Glomerular visceral epithelial cell (primary cell): ENCODE measurements around the gene TRABD.

Experiments used
- DNase-seq: peaks from one replicate; pipeline ENCODE4 v3.0.0-alpha.2; 2016; ENCODE audit errors: extremely low spot score

Gene TRABD

DNA sequence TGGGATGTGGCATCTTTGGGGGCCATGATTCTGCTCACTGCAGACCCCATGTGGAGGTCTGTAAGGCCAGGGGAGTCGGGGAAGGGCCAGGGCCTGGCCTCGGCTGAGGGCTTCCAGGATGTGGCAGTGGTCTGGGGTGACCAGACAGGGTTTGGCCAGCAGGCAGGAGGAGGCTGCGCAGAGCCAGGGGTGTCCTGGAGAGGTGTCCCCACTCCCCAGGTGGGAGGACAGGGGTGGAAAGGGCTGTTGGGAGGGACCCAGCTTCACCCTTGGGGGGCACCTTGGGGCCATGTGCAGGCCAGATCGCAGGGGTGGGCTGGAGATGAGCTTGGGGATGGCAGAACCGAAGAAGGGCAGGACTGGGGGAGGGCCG, 11.7 kb upstream of the TRABD start:
- DNase-seq, result no peak

DNA sequence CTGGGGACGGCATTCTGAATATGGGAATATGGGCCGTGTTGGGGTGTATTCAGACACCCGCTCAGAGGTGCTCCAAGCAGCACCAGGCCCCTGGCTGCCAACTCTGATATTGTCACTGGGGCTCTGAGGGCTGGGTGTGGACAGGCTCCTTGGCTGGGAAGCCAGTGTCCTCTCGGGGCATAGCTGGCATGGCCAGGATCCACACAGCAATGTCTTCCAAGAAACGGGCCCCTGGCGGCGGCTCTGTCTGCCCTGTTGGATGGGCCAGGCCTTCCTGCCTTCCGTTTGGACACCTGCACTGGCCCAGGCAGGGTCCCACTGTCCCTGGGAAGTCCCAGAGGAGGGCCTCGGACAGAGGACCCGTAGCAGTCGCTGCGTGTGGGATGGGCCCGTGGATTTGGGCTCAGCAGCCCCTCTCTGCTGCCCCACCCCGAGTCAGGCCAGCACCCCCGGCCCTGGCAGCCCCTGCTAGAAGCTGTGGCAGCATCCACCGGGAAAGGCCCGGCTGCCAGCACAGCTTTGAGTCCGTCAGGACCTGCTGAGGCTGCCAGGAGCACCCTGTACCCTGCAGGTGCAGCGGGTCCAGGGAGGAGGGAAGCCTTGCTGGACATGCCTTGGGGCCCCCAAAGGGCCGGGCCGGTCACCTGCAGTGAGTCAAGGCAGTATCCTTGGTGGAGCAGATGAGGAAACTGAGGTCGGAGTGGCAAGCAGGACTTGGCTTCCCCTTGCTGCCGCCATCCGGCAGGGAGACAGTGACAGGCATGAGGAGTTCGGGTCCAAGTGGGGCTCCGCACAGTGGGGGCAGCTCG, 11.1 kb upstream of the TRABD start:
- no peak for DNase-seq

DNA sequence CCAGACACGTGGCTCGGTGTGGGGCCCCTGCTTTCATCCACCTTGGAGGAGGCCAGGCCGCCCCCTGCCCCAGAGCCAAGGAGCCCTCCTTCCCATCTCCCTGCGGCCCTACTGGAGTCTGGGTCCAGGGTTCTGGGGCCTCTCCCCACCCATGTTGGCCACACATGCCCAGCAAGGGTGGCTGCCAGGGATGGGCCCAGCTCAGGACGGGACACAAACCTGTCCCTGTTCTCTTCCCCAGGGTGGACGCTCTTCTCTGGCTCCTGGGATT, 10.6 kb upstream of the TRABD start:
- DNase-seq, result no peak

DNA sequence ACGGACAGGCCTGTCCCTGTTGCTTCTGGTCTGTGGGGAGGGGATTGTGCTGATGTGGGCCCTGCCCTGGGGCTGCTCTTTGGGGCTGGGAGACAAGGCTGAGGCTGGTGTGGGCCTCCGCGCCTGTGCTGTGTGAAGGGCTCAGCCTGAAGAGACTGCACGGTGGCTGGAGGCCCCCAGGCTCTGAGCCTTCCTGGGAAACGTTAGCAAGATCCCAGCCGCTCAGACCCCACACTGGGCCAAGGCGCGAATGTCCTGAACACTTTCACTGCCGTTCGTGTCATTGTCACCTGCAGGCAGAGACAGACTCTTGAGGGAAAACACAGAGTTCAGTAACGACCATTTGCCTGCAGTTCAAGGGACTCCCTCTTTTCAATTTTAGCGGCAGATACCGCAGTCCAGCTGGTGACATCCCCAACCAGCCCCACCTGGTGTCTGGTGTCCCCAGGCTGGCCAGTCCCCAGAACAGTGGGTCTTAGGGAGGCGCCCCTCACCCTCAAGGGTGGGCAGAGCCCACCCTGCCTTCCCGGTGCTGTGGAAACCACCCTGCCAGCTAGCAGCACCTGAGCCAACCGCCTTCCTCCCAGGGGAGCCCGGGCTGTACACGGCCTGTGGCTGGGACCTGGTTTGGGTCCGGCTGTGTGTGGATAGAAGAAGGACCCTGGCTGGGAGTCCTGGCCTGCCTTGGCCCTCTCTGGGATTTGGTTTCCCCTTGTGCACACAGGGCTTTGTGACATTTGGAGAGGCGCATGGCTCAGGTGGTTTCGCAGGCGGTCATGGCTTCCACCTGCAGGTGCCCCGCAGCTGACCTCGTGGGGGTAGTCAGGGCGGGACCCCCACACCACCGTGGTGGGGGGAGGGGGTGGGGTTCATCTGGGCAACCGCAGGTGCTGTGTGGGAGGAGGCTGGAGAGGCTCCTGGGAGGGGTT, 9.5 kb upstream of the TRABD start:
- DNase-seq, result no peak

DNA sequence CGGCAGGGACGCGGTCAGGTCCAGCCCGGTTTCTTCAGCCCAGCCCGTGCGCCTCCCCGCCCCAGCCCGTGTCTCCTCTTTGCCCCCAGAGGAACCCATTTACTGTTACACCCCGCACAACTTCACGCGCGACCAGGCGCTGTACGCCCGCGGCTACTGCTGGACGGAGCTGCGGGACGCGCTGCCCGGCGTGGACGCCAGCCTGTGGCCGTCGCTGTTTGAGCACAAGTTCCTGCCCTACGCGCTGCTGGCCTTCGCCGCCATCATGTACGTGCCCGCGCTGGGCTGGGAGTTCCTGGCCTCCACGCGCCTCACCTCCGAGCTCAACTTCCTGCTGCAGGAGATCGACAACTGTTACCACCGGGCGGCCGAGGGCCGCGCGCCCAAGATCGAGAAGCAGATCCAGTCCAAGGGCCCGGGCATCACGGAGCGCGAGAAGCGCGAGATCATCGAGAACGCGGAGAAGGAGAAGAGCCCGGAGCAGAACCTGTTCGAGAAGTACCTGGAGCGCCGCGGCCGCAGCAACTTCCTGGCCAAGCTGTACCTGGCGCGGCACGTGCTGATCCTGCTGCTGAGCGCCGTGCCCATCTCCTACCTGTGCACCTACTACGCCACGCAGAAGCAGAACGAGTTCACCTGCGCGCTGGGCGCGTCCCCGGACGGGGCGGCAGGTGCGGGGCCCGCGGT, 8.7 kb upstream of the TRABD start:
- no peak for DNase-seq

DNA sequence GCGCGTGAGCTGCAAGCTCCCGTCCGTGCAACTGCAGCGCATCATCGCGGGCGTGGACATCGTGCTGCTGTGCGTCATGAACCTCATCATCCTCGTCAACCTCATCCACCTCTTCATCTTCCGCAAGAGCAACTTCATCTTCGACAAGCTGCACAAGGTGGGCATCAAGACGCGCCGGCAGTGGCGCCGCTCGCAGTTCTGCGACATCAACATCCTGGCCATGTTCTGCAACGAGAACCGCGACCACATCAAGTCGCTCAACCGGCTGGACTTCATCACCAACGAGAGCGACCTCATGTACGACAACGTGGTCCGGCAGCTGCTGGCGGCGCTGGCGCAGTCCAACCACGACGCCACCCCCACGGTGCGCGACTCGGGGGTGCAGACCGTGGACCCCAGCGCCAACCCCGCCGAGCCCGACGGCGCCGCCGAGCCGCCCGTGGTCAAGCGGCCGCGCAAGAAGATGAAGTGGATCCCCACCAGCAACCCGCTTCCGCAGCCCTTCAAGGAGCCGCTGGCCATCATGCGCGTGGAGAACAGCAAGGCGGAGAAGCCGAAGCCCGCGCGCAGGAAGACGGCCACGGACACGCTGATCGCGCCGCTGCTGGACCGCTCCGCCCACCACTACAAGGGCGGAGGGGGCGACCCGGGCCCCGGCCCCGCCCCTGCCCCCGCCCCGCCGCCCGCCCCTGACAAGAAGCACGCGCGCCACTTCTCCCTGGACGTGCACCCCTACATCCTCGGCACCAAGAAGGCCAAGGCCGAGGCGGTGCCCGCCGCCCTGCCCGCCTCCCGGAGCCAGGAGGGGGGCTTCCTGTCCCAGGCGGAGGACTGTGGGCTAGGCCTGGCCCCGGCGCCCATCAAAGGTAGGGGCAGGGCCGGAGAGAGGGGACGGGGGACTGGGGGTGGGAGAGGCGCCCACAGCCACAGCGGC, 7.9 kb upstream of the TRABD start:
- DNase-seq, result no peak

DNA sequence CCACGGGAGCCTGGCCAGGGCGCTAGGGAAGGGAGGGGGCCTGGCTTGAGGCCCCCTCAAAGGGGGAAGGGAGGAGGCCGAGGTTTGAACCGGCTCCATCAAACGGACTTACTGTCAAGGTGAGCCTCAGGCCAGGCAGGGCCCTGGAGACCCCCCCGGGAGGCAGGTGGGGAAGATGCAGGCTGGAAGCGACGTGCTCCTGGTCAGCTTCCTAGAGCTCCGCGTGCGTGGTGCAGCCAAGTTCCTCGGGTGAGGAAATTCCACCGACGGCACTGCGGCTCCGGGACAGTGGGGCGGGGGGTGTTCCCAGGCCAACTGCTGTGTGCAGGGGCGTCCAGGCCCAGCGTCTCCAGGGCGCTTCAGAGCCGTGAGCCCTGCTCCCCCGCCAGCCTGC, 7.2 kb upstream of the TRABD start:
- DNase-seq, result no peak

DNA sequence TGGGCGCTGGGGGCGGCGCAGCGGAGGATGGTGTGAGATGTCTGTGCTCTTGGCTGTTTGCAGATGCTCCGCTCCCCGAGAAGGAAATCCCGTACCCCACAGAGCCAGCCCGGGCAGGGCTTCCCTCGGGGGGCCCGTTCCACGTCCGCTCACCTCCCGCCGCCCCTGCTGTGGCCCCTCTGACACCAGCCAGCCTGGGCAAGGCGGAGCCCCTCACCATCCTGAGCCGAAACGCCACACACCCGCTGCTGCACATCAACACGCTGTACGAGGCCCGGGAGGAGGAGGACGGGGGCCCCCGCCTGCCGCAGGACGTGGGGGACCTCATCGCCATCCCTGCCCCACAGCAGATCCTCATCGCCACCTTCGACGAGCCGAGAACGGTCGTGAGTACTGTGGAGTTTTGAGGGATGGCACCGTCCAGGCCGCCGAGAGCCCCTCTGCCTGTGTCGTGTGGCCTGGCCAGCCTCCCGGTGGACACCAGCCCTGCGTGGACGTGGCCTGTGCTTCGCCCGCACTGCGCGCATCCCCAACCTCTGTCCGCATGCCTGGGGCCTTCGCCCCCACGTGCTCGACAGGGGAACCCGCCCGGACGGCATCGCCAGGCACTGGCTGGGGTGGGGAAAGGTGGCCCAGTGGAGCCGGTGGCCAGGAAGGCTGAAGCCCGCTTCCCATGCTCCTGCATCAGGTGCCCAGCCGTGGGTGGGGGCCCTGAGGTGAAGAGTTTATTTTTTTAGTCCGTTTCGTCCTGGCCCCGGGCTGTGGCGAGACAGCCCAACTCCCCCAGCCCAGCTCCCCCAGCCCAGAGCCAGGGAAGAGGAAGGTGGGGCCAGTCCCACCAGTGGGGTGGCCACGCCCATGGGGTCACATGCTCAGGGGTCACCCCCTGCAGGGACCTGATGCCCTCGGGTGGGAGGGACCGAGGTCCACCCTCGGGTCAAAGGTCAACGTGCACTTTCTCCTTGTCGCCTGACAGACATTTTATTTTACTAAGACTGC, 6.5 kb upstream of the TRABD start:
- no peak for DNase-seq

DNA sequence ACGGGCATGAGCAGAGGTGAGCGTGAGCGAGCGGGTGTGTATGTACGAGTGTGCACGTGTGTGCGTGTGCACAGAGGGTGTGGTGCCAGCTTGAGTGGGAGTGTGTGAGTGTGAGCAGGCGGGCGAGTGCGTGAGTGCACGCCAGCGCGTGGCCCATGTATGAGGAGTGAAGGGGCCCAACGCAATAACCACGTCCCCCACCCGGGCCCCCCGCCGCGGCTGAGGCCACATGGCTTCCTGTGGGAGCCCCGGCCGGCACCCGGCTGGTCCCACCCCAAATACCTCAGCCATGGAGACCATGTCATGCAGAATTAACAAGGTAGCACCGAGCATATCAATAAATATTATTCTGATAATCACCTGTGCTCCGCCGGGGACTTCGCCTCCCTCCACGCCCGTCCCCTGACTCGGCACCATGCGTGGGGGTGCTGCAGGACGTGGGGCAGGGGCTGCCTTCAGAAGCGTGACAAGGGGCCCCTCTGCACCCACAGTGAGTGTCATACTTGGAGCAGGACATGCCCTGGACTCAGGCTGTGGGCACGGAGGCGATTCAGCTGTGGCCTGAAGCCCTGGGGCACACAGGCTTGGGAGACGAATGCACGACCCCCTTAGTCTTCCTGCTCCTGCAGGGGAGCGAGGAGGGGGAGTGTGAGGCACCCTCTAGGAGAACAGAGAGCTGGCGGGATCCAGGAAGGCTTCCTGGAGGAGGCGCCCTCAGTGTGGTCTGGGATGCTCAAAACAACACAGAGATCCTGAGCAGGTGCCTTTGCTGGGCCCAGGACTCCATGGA, 5.6 kb upstream of the TRABD start:
- no peak for DNase-seq

DNA sequence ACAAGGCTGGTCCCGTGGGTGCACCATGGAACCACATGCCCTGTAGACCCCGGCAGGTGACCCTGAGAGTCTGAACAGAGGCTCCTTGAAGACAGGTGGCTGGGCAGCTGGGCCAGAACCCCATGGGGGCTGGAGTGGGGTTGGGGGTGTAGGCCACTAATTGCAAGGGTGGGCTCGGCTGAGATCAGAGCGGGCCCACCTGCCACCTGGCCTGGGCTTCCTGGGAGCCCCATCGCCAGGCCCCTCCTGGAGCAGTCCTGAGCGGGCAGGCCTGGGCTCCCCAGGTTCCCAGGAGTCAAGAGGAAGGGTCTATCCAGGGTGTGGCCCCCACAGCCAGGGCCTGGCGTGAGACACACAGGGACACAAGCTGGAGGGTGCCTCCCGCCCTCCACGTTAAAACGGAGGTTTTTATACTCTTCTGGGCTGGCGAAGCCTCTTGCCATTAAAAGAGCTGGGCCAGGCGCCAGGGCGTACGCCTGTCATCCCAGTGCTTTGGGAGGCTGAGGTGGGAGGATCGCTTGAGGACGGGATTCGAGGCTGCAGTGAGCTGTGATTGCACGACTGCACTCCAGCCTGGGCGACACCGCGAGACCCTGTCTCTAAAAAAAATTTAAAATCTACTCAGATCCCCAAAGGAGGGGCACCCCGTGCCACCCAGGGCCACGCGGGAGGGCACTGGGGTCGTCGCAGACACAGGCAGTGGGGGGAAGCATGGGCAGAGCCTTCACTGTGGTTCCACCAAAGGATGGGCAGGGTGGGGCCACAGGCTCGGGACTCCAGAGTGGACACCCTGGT, 4.8 kb upstream of the TRABD start:
- no peak for DNase-seq

DNA sequence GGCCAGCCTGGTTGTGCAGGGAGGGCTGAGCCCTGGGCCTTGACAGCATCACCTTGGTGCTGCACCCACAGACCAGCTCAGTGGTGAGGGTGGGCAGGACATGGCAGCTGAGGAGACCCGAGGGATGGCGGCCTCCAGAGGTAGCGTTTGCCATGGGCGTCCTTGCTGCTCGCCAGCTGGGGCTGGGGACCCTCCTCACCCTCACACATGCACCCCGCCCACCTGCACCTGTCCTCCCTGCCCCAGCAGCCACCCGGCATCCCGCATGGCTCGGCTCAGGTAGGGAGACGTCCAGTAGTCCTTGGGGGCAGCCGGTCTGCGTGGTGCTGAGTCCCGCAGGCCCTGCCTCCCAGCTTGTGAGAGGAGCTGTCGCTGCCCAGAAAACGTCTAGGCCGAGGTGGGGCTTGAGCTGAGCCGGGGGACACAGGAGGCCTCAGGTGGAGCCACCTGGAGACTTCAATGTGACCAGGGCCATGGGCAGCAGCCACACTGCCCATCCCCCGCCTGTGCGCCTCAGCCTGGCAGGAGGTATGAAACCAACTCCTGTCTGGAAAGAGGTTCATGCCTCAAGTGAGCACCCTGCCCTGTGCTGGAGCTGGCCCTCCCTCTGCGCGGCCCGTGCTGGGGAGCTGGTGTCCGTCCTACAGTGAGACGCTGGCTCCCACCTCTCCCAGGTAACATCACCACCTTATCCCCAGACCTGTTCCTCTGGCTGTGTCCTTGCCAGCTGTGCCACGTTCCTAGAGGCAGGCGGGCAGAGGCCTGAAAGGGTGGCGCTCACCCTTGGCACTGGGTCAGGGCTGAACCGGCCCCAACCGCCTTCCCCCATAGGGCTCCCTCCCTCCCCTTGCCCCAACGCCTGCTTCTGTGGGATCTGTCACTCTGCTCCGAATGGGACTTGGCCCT, 3.3 kb upstream of the TRABD start:
- DNase-seq, result no peak

DNA sequence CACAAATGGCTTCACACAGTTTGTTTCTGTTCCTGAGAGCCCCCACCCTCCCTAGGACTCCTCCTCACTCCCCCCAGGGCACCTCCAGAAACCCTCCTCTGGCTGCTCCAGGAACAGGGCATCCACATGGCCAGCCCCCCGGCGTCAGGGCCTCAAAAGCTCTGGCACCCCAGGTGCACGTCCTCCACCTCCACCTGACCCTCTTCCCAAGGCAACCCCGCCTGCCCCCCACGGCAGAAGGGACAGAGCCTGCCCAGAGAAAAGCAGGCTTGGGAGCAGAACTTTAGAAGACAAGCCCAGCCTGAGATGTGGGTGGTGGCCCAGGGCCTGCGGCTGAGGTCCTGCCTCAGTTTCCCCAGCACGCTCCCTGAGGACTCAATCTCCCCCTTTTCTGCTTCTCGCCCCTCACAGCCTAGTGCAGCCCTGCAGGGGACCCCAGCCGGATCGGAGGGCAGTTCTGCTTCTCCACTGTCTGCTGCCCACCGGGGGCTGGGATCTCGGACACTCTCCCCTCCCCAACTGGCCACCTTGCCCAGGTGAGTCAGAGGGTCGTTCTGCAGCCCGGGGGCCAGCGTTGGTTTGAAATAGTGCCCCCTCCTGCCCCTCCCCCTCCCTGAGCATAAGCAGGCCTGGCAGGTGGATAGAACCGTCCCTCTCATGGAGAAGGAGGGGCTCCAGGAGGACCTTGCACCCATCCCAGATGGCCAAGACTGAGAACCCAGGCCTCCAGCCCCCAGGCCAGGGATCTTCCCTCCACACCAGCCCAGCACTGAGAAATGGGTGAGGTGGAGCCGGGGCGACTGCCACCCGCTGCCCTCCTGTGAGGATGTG, 2.4 kb upstream of the TRABD start:
- no peak for DNase-seq

DNA sequence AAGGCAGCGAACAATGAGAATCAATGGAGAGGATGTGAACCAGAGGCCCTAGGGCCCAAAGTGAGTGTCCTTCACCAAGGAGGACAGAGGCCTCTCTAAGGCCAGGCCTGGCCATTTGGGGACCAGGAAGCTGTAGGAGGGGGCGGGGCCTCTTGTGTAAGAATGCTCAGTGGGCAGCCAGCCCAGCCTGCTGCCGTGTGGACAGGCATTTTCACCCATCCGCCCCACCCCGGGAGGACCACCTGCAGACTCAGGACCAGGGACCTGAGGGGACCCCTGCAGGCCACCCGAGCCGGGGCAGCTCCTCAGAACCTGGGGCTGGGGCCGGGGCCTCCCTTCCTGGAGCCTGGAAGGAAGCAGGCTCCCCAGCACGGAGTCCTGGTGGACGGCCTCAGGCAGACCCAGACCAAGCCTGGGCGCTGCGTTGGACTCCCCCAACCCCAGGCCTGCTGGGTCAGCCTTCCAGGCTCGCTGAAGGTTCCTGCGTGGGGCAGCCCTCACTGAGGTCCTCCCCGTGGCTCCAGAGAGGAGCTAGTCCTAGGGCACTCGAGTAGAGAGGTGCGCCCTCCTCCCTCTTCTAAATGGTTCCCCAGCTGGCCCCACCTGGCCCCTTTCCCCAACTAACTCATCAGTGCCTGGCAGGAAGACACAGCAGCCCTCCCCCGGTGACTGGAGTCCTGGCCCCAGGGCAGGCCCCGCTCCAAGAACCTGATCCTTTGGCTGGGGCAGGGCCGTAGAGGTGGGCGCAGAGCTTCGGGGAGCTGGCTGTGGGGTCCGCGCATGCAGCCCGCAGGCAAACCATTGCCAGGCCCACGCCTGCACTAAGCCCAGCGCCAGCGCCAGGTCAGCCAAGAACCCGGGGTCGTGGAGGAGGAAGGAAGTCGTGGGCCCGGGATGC, 1.5 kb upstream of the TRABD start:
- DNase-seq, result peak; percentile 27

DNA sequence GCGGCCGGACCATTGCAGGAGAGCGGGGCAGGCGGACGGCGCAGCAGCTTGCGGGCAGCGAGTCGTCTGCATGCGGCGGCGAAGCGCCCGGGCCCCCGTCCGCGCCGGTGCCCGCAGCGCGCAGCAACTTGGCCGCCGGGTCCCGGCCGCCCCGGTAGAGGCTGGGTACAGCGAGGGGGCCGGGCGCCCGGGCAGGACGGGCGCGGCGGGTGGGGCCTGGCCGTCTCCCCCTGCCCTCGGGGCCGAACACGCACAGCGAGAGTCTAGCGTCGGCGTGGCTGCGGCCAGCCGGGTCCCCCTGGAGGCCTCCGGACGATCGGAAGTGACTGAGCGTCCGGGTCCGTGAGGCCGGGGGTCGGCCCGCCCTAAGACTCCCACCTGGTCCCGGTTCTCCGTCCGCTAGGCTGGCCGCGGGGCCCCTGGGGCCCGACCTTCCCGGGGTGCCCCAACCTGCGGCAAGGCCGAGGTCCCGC, 775 bp upstream of the TRABD start:
- DNase-seq, result no peak

DNA sequence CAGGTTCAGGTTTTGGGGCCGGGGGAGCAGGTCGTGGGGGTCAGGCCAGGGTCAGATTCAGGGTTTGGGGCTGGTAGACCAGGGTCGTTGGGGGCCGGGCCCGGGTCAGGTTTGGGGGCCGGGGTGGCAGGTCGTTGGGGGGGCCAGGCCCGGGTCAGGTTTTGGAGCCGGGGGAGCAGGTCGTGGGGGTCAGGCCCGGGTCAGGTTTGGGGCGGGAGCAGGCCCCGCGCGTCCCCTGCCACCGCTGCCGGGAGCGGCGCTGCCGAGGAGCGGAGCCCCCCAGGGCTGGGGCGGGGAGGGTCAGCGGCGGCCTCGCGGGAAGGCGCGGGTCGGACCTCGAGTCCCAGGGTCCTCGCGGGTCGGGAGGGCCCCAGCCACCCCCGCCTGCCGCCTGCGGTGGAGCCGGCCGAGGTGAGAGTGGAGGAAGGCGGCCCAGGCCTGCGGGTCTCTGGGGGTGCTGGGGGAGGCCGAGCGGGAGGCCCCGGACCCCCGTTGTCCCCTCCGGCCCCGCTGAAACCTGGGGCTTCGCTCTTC, 535 bp downstream of the TRABD start:
- DNase-seq, result no peak
